CD4-positive, alpha-beta T cell (primary cell): ENCODE data around the gene GLCE. TPM values are rescaled to one million over a fixed set of nuclear protein-coding genes. Genes with fewer than 3 reads are reported as not detected.

Experiments used
- ATAC-seq: fragments of 200-7000 bp; cut with Tn5 transposase; one replicate; pipeline ENCODE4 v1.10.0; 2022; ENCODE audit warnings: mild to moderate bottlenecking; ENCODE audit not compliant: poor library complexity
- CTCF ChIA-PET: fragments of 350-600 bp; sonication (Branson Sonifier 250); formaldehyde crosslinking; loops from one replicate; lab custom pipeline; 2021; ENCODE audit warnings: antibody characterized with exemption, inconsistent platforms; lab: Charles Lee
- POLR2A ChIA-PET: fragments of 350-600 bp; sonication (Branson Sonifier 250); formaldehyde crosslinking; loops from one replicate; lab custom pipeline; 2021; ENCODE audit warnings: antibody characterized with exemption, inconsistent platforms; lab: Charles Lee
- DNase-seq, 14 experiments: peaks; one replicate each; pipeline ENCODE4 v3.0.0-alpha.2; 2013 to 2020; ENCODE audit warnings: mixed read lengths in 2 of 14
- H3K27ac ChIP-seq, 2 donors: one replicate each; pipeline versions ENCODE4 v1.5.1 to v1.7.0; 2013; ENCODE audit warnings: low read length in 2 of 2, low read depth in 1 of 2, mild to moderate bottlenecking in 1 of 2
- H3K27me3 ChIP-seq, 2 experiments: 1 replicate in 1 of 2; 2 replicates in 1 of 2; pipeline versions ENCODE4 v1.6.1 to v1.7.0; 2013; ENCODE audit warnings: low read length in 2 of 2, control low read depth in 1 of 2, mild to moderate bottlenecking in 1 of 2, moderate library complexity in 1 of 2; ENCODE audit not compliant: insufficient read depth in 2 of 2, control insufficient read depth in 1 of 2
- H3K36me3 ChIP-seq: one replicate; pipeline ENCODE4 v1.6.1; 2013; ENCODE audit warnings: low read length, control low read depth; ENCODE audit not compliant: insufficient read depth
- H3K4me1 ChIP-seq: one replicate; pipeline ENCODE4 v1.6.1; 2013; ENCODE audit warnings: low read length, control low read depth; ENCODE audit not compliant: insufficient read depth
- H3K4me3 ChIP-seq: one replicate; pipeline ENCODE4 v1.5.1; 2013; ENCODE audit warnings: mild to moderate bottlenecking, low read length, moderate library complexity
- H3K9me3 ChIP-seq, 2 experiments: 1 replicate in 1 of 2; 2 replicates in 1 of 2; pipeline versions ENCODE4 v1.6.1 to v1.7.0; 2013; ENCODE audit warnings: low read length in 2 of 2, mild to moderate bottlenecking in 2 of 2, control low read depth in 1 of 2, moderate library complexity in 1 of 2; ENCODE audit not compliant: control insufficient read depth in 1 of 2, insufficient read depth in 1 of 2
- H3K27ac Mint-ChIP-seq: one replicate; pipeline ENCODE4 v1.8.0; 2020; ENCODE audit warnings: mixed read lengths
- H3K27me3 Mint-ChIP-seq: one replicate; pipeline ENCODE4 v1.8.0; 2021; ENCODE audit warnings: mixed read lengths
- H3K36me3 Mint-ChIP-seq: one replicate; pipeline ENCODE4 v1.8.0; 2021; ENCODE audit warnings: low read depth, mixed read lengths
- H3K4me1 Mint-ChIP-seq: one replicate; pipeline ENCODE4 v1.8.0; 2021; ENCODE audit warnings: low read depth, mixed read lengths
- H3K4me3 Mint-ChIP-seq: one replicate; pipeline ENCODE4 v1.8.0; 2020; ENCODE audit warnings: mild to moderate bottlenecking, mixed read lengths
- H3K9me3 Mint-ChIP-seq: one replicate; pipeline ENCODE4 v1.8.0; 2020; ENCODE audit warnings: mixed read lengths
- CTCF ChIP-seq: fragments of 200-600 bp; IDR thresholded peaks from one replicate; pipeline ENCODE4 v1.8.0; 2022; ENCODE audit warnings: antibody characterized with exemption, mild to moderate bottlenecking
- intact Hi-C, 2 experiments: fragments of 100-400 bp; cut with DNase I in 1 of 2; cut with micrococcal nuclease in 1 of 2; formaldehyde crosslinking; loops; one replicate each; pipeline versions ENCODE4 v1.15.1 to v1.9.0; 2023 to 2025; cut with DNase I, micrococcal nuclease
- total RNA-seq, 174 experiments: library from RNA in 2 of 174; stranded (reverse) in 2 of 174; gene quantifications; one replicate each; pipeline ENCODE4 v1.2.3 and lab custom pipeline; 2021 to 2026

Gene GLCE
- total RNA-seq, 2 experiments from 2014 or later = 3.2 TPM

GRCh38 chr15:69280783-69281182 is 120.3 kb downstream of the GLCE start:
- Mint-ChIP-seq H3K9me3 (no peaks in the 10 kb centered on the region), H3K36me3 (no peaks in the 10 kb centered on the region), H3K4me1 (no peaks in the 10 kb centered on the region), H3K27me3 (no peaks in the 10 kb centered on the region), H3K27ac (no peak overlapping the region), H3K4me3 (no peak overlapping the region)
- intact Hi-C loops = no loop called here
- H3K27ac ChIP-seq = no peak overlapping the region
- POLR2A ChIA-PET = no interaction called here
- DNase-seq = no peak
- ATAC-seq = no peak
- no peak overlapping the region for H3K4me3 ChIP-seq
- H3K27me3 ChIP-seq = peaks cover 2 to 4% of the 10 kb centered on the region in 2 experiments
- no peaks in the 10 kb centered on the region for H3K36me3 ChIP-seq
- no peak for TF ChIP-seq CTCF
- CTCF ChIA-PET = interaction anchor here (0.5 kb wide), 1 partner anchor 19 kb away, joined by 3 read pairs; no protein-coding TSS in a partner anchor
- H3K4me1 ChIP-seq = no peaks in the 10 kb centered on the region
- H3K9me3 ChIP-seq = no peaks in the 10 kb centered on the region

- TF ChIP-seq CTCF = no peak
- H3K4me3 ChIP-seq = no peak overlapping the region
- Mint-ChIP-seq H3K27ac (no peak overlapping the region), H3K9me3 (no peaks in the 10 kb centered on the region), H3K4me1 (no peaks in the 10 kb centered on the region), H3K27me3 (no peaks in the 10 kb centered on the region), H3K36me3 (no peaks in the 10 kb centered on the region), H3K4me3 (no peak overlapping the region)
- intact Hi-C loops = no loop called here
- H3K27ac ChIP-seq = no peak overlapping the region
- no peak for ATAC-seq
- ChIA-PET CTCF (no interaction called here), POLR2A (no interaction called here)
- no peak for DNase-seq
- H3K27me3 ChIP-seq = peaks cover 2 to 4% of the 10 kb centered on the region in 2 experiments
- H3K4me1 ChIP-seq = no peaks in the 10 kb centered on the region
- H3K9me3 ChIP-seq = no peaks in the 10 kb centered on the region
- H3K36me3 ChIP-seq = no peaks in the 10 kb centered on the region
Observed at GRCh38 chr15:69282104-69282743, 121.8 kb downstream of the GLCE start.

GRCh38 chr15:69285834-69286233 is 125.4 kb downstream of the GLCE start:
- no peaks in the 10 kb centered on the region for H3K27me3 Mint-ChIP-seq
- H3K9me3 Mint-ChIP-seq = no peaks in the 10 kb centered on the region
- no peak overlapping the region for H3K4me3 Mint-ChIP-seq
- ATAC-seq (no peak), DNase-seq (no peak)
- Histone ChIP-seq H3K27ac (no peak overlapping the region), H3K4me3 (no peak overlapping the region), H3K36me3 (no peaks in the 10 kb centered on the region), H3K27me3 (peaks cover 2 to 4% of the 10 kb centered on the region in 2 experiments), H3K4me1 (no peaks in the 10 kb centered on the region), H3K9me3 (no peaks in the 10 kb centered on the region)
- POLR2A ChIA-PET = no interaction called here
- CTCF ChIA-PET = no interaction called here
- H3K27ac Mint-ChIP-seq = no peak overlapping the region
- TF ChIP-seq CTCF = no peak
- no peaks in the 10 kb centered on the region for H3K36me3 Mint-ChIP-seq
- intact Hi-C loops = no loop called here
- H3K4me1 Mint-ChIP-seq = no peaks in the 10 kb centered on the region
